ENCODE data around the gene SEC23IP.

Gene SEC23IP

DNA sequence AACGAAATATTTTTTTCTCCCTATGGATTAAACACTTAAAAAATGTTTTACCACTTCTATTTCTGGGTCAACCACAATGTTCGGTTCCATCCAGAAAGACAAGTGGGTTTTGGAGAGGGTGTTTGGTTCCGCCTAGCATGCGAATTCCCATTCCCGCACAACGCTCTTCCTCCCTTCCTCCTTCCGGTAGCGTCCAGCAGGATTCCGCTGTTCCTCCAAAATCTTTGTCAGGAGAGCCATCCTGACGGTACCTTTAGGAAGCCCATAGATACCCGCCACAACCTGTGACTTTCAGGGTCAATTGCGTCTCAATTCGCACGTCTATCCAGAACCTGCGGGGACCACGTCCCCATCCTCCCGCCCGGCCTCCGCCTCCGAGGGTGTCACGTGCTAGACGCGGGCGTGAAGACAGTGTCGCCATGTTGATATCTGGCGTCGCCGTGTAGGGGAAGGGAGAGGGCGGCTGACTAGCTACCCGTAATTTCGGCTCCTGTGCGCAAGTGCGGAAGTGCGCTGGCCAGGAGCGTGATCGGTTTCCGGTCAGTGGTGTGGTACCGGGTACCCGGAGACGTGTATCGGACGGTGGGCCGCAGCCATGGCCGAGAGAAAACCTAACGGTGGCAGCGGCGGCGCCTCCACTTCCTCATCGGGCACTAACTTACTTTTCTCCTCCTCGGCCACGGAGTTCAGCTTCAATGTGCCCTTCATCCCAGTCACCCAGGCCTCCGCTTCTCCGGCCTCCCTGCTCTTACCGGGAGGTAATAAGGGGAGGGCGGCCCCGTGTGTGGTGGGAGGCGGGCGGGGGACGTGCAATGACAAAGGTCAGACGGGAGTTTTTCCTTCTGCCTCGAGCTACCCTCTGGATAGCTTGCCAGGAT is at the start of gene SEC23IP:
Gene SEC23IP, plus strand, starts transcription at position 543 of the 878 bp plus-strand sequence. Its CDS starts 53 bp downstream, at position 596.
- TF ChIP-seq, protein P1, sequence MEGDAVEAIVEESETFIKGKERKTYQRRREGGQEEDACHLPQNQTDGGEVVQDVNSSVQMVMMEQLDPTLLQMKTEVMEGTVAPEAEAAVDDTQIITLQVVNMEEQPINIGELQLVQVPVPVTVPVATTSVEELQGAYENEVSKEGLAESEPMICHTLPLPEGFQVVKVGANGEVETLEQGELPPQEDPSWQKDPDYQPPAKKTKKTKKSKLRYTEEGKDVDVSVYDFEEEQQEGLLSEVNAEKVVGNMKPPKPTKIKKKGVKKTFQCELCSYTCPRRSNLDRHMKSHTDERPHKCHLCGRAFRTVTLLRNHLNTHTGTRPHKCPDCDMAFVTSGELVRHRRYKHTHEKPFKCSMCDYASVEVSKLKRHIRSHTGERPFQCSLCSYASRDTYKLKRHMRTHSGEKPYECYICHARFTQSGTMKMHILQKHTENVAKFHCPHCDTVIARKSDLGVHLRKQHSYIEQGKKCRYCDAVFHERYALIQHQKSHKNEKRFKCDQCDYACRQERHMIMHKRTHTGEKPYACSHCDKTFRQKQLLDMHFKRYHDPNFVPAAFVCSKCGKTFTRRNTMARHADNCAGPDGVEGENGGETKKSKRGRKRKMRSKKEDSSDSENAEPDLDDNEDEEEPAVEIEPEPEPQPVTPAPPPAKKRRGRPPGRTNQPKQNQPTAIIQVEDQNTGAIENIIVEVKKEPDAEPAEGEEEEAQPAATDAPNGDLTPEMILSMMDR (IDR thresholded peaks at IDR 0.05; ENCODE audit: extremely low read depth, insufficient read depth, missing control alignments): no peak
- peak; percentile 89 for DNase-seq (ENCODE audit: low spot score)
- in situ Hi-C loops (cut with MboI; ENCODE audit: low pct_unique_long_range_greater_than_20kb, low sequenced_read_pairs, unreplicated experiment): no loop called here

DNA sequence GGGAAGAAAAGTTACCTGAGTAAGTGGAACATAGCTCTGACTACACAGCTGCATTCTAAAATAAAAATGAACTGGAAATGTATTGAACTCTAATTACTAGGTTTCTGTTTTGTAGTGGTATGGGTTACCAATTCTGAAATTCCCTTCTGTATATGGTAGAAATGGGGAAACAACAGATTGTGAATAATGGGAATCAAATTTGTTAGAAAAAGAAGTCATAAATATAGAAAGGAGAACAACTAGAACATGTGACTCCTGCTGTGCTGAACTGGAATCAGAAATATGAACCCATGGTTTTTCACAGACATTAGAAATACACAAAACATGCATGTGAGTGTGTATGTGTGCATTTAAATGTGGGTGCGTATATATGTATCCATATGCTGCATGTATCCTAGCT is 46.9 kb upstream of the SEC23IP start:
- TF ChIP-seq, protein P1 (IDR thresholded peaks at IDR 0.05; ENCODE audit: extremely low read depth, insufficient read depth, missing control alignments): no peak
- in situ Hi-C loops (cut with MboI; ENCODE audit: low pct_unique_long_range_greater_than_20kb, low sequenced_read_pairs, unreplicated experiment): no loop called here

DNA sequence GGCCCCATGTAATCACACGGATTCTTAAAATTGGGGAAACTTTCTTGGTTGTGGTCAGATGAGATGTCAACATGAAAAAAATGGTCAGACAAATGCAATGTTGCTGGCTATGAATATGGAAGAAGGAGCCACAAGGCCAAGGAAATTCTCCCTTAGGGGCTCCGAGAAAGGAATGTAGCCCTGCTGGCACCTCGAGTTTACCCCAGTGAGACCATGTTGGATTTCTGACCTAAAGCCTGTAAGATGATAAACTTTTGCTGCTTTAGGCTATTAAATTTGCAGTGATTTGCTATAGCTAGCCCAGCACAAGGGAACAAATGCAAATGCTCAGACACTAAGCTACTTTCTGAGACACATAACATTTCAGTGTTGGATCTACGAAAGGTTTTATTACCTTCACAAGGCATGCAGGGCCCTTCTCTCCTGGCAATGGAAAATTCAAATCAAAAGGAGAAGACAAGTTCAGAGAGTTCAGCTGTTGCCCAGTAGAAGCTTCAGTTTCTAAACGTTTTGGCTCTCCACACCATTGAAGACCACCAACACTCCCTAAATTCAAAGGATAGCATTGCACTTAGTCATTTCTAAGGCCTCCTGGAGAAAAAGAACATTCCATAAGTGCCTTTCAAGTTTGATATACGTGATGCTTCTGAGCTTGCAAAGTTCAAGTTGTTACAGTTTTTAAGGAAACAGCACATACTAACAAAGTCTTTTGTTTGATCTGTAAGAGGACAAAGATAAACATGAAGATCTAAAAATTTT is 43.3 kb upstream of the SEC23IP start:
- in situ Hi-C loops (cut with MboI; ENCODE audit: low pct_unique_long_range_greater_than_20kb, low sequenced_read_pairs, unreplicated experiment): no loop called here
- no peak for DNase-seq (ENCODE audit: low spot score)
- TF ChIP-seq, protein P1 (IDR thresholded peaks at IDR 0.05; ENCODE audit: extremely low read depth, insufficient read depth, missing control alignments): no peak

More for the DNA sequence above, 46.9 kb upstream of the SEC23IP start:
- no peak for DNase-seq (ENCODE audit: low spot score)

DNA sequence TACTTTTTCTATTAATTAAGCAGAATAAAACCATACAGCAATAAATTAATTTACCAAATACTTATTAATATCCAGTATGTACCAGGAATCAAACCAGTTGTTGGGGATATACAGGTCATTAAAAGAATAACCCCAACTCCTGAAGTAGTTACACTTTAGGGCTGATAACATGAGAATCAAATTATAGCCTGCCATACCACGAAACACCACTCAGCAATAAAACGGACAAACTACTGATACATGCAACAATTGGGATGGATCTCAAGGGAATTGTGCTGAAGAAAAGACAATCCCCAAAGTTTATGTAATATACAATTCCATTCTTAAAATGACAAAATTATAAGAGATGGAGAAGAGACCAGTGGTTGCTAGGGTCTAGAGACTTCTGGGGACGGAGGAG is 42.6 kb upstream of the SEC23IP start:
- in situ Hi-C loops (cut with MboI; ENCODE audit: low pct_unique_long_range_greater_than_20kb, low sequenced_read_pairs, unreplicated experiment): loop anchor here (10.0 kb wide), 1 partner anchor 165 kb away; no protein-coding TSS in a partner anchor
- TF ChIP-seq, protein P1 (IDR thresholded peaks at IDR 0.05; ENCODE audit: extremely low read depth, insufficient read depth, missing control alignments): no peak
- no peak for DNase-seq (ENCODE audit: low spot score)

DNA sequence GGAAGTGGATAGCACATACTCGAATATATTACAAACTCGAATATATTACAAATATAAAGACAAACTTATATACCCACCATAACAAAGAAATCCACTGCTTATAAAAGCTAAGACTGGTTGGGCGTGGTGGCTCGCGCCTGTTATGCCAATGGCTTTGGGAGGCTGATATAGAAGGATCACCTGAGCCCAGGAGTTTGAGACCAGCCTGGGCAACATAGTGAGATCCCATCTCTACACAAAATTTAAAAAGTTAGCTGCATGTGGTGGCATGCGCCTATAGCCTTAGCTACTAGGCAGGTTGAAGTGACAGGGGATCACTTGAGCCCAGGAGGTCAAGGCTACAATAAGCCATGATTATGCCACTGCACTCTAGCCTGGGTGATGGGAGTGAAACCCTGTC is 40.3 kb upstream of the SEC23IP start:
- no peak for DNase-seq (ENCODE audit: low spot score)
- TF ChIP-seq, protein P1 (IDR thresholded peaks at IDR 0.05; ENCODE audit: extremely low read depth, insufficient read depth, missing control alignments): no peak
- in situ Hi-C loops (cut with MboI; ENCODE audit: low pct_unique_long_range_greater_than_20kb, low sequenced_read_pairs, unreplicated experiment): loop anchor here (10.0 kb wide), 1 partner anchor 167 kb away; no protein-coding TSS in a partner anchor

DNA sequence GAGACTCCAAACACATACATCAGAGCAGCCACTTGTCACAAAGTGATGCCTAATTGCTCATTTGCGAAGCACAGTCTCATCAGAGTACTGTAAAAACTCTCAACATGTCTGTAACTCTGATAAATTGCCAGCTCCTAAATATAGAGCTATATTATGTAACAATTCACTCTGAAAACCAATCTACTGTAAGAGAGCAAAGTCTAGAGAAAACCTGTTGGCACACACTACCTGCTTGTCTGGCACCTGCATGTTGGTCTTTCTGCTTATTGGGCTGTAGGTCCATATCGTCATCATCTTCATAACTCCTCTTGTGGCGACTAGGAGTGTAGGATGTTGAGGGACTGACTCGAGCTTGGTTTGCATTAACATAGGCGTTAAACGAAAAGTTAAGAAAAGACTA is 39.7 kb upstream of the SEC23IP start:
- in situ Hi-C loops (cut with MboI; ENCODE audit: low pct_unique_long_range_greater_than_20kb, low sequenced_read_pairs, unreplicated experiment): loop anchor here (10.0 kb wide), 1 partner anchor 168 kb away; no protein-coding TSS in a partner anchor
- TF ChIP-seq, protein P1 (IDR thresholded peaks at IDR 0.05; ENCODE audit: extremely low read depth, insufficient read depth, missing control alignments): no peak
- no peak for DNase-seq (ENCODE audit: low spot score)

Data from GM13977 (cell line).